ENCODE measurements around the gene MAPT. TPM values are rescaled to one million over a fixed set of nuclear protein-coding genes. Genes with fewer than 3 reads are reported as not detected.

Gene MAPT
- total and polyA plus RNA-seq, 2 of the 4 experiments (the other 2 are of a cell fraction): 0.18 to 0.19 TPM

DNA sequence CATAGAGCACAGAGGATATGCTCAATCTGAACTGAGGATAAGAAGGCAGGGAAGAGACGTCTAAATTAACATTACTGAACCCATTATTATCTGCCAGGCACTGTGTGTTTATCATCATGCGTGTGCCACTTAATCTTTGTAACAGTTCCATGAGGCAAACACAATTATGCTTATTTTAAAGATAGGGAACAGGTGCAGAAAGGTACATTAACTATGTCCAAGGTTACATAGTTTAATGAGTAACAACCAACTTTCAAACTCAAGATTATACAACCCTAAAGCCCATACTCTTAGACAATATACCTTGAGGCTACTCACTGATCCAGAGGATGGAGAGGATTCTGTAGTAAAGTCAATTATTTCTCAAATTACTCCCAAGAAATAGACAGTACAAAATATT, 147.9 kb downstream of the MAPT start:
- Histone ChIP-seq H2AK5ac (ENCODE audit: low read depth, low read length) (no peak overlapping the region), H4K91ac (ENCODE audit: insufficient read depth, low read depth, low read length) (no peak overlapping the region), H3K9me1 (ENCODE audit: insufficient read depth, low read length) (no peaks in the 10 kb centered on the region), H2BK20ac (ENCODE audit: low read depth, low read length) (no peak overlapping the region), H3K56ac (ENCODE audit: extremely low read depth, insufficient read depth, low read length) (no peak overlapping the region), H4K20me1 (ENCODE audit: insufficient read depth, low read length) (peaks cover 23% of the 10 kb centered on the region; the same call in 1 of the 2 replicates), H3K4me2 (ENCODE audit: low read depth, low read length) (no peak overlapping the region), H2BK5ac (ENCODE audit: low read depth, low read length, poor library complexity, severe bottlenecking) (no peak overlapping the region), H2AFZ (replicated peaks; ENCODE audit: low read length, poor library complexity) (no peak overlapping the region), H3K79me1 (ENCODE audit: low read depth in 1 of 2, low read length in 2 of 2) (peaks cover 40 to 51% of the 10 kb centered on the region in 2 experiments), H3K9me3 (ENCODE audit: control insufficient read depth, insufficient read depth, low read length) (no peaks in the 10 kb centered on the region), H3K9ac (ENCODE audit: low read depth, low read length) (no peak overlapping the region), H4K8ac (ENCODE audit: low read depth in 2 of 2, low read length in 2 of 2) (no peak overlapping the region), H3K4me1 (ENCODE audit: control insufficient read depth, insufficient read depth, low read length) (no peaks in the 10 kb centered on the region), H2BK15ac (ENCODE audit: low read depth, low read length) (no peak overlapping the region), H3K14ac (replicated peaks; ENCODE audit: low read depth, low read length) (no peak overlapping the region), H3K23ac (ENCODE audit: low read depth, low read length) (no peak overlapping the region), H3K36me3 (ENCODE audit: control insufficient read depth, insufficient read depth, low read length) (peaks cover 43% of the 10 kb centered on the region), H3K27ac (ENCODE audit: insufficient read depth, low read length) (no peak overlapping the region), H2BK120ac (ENCODE audit: low read depth, low read length) (no peak overlapping the region), H3K4ac (ENCODE audit: low read depth, low read length) (no peak overlapping the region), H4K5ac (ENCODE audit: low read depth, low read length) (no peak overlapping the region), H3K18ac (ENCODE audit: low read depth, low read length) (no peak overlapping the region), H3K4me3 (ENCODE audit: insufficient read depth, low read depth, low read length) (no peak overlapping the region), H3K27me3 (ENCODE audit: control insufficient read depth, insufficient read depth, low read length) (no peaks in the 10 kb centered on the region), H2AK9ac (replicated peaks; ENCODE audit: low read depth, low read length, poor library complexity) (no peak overlapping the region)
- intact Hi-C loops (cut with micrococcal nuclease) (loop anchor here (10.0 kb wide), 1 partner anchor 53 kb away; no protein-coding TSS in a partner anchor), dilution Hi-C loops (cut with HindIII; ENCODE audit: low sequenced_read_pairs, unreplicated experiment) (no loop called here), in situ Hi-C loops (cut with MboI; ENCODE audit: low sequenced_read_pairs) (no loop called here)
- TF ChIP-seq, protein P1, sequence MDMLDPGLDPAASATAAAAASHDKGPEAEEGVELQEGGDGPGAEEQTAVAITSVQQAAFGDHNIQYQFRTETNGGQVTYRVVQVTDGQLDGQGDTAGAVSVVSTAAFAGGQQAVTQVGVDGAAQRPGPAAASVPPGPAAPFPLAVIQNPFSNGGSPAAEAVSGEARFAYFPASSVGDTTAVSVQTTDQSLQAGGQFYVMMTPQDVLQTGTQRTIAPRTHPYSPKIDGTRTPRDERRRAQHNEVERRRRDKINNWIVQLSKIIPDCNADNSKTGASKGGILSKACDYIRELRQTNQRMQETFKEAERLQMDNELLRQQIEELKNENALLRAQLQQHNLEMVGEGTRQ (IDR thresholded peaks at IDR 0.05; ENCODE audit: low read depth, low read length): no peak
- TF ChIP-seq CEBPB (IDR thresholded peaks at IDR 0.05; ENCODE audit: low read depth, low read length) (no peak), NFE2L2 (IDR thresholded peaks at IDR 0.05; ENCODE audit: low read depth, low read length) (no peak), RAD21 (IDR thresholded peaks at IDR 0.05; ENCODE audit: low read length) (no peak), MAFK (IDR thresholded peaks at IDR 0.05; ENCODE audit: low read depth, low read length) (no peak), CHD1 (IDR thresholded peaks at IDR 0.05; ENCODE audit: low read depth, low read length) (no peak), SMC3 (IDR thresholded peaks at IDR 0.05; ENCODE audit: low read depth, low read length) (no peak), POLR2A (IDR thresholded peaks at IDR 0.05; ENCODE audit: low read depth, low read length) (no peak), MXI1 (IDR thresholded peaks at IDR 0.05; ENCODE audit: borderline replicate concordance, low read depth, low read length) (no peak), BHLHE40 (IDR thresholded peaks at IDR 0.05; ENCODE audit: low read depth, low read length) (no peak), RFX5 (IDR thresholded peaks at IDR 0.05; ENCODE audit: low read depth, low read length) (no peak), MAZ (IDR thresholded peaks at IDR 0.05; ENCODE audit: borderline replicate concordance, low read depth, low read length) (no peak), FOS (IDR thresholded peaks at IDR 0.05; ENCODE audit: low read depth, low read length) (no peak), RCOR1 (IDR thresholded peaks at IDR 0.05; ENCODE audit: insufficient replicate concordance, low read length) (no peak)
- TF ChIP-seq, protein P2, sequence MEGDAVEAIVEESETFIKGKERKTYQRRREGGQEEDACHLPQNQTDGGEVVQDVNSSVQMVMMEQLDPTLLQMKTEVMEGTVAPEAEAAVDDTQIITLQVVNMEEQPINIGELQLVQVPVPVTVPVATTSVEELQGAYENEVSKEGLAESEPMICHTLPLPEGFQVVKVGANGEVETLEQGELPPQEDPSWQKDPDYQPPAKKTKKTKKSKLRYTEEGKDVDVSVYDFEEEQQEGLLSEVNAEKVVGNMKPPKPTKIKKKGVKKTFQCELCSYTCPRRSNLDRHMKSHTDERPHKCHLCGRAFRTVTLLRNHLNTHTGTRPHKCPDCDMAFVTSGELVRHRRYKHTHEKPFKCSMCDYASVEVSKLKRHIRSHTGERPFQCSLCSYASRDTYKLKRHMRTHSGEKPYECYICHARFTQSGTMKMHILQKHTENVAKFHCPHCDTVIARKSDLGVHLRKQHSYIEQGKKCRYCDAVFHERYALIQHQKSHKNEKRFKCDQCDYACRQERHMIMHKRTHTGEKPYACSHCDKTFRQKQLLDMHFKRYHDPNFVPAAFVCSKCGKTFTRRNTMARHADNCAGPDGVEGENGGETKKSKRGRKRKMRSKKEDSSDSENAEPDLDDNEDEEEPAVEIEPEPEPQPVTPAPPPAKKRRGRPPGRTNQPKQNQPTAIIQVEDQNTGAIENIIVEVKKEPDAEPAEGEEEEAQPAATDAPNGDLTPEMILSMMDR (conservative IDR thresholded peaks at IDR 0.05; ENCODE audit: low read depth, low read length): no peak
- TF ChIP-seq, protein P3, sequence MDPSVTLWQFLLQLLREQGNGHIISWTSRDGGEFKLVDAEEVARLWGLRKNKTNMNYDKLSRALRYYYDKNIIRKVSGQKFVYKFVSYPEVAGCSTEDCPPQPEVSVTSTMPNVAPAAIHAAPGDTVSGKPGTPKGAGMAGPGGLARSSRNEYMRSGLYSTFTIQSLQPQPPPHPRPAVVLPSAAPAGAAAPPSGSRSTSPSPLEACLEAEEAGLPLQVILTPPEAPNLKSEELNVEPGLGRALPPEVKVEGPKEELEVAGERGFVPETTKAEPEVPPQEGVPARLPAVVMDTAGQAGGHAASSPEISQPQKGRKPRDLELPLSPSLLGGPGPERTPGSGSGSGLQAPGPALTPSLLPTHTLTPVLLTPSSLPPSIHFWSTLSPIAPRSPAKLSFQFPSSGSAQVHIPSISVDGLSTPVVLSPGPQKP (IDR thresholded peaks at IDR 0.05; ENCODE audit: borderline replicate concordance, low read depth, low read length): no peak
- ChIA-PET POLR2A (ENCODE audit: unreplicated experiment) (no interaction called here), CTCF (no interaction called here)
- no peak for DNase-seq
- no CpG with 5 or more reads among the region's 2 CpGs for WGBS, 2 experiments (ENCODE audit: extremely low coverage in 2 of 2, insufficient read length in 1 of 2)
- no TSS peak for BruUV-seq (replicated peaks)
- no peak for ATAC-seq (ENCODE audit: low read depth)

Data from IMR-90 (cell line).